CD4-positive, alpha-beta T cell treated with Interleukin-6 for 4 hours (primary cell): Measurements from ENCODE around the gene LIMA1.
A peak's percentile ranks its signal among the peaks of the same experiment; 100 is the strongest.
"Not testable (repeated sequence)": the region's sequence is repeated elsewhere in the genome, so short reads cannot be mapped to it uniquely, and the experiment has no call there.

Source experiments
- DNase-seq: peaks from one replicate; pipeline ENCODE4 v3.0.0-alpha.2; 2020; ENCODE audit warnings: mixed read lengths

Gene LIMA1

GRCh38 chr12:50185301-50185895 is 97.9 kb downstream of the LIMA1 start:
- DNase-seq: no peak

GRCh38 chr12:50184261-50184660 is 99.1 kb downstream of the LIMA1 start:
- DNase-seq: no peak

- no peak for DNase-seq
Observed at GRCh38 chr12:50182461-50182860, 100.9 kb downstream of the LIMA1 start.

GRCh38 chr12:50181691-50182090 is 101.6 kb downstream of the LIMA1 start:
- no peak for DNase-seq

GRCh38 chr12:50175716-50176026 is 107.6 kb downstream of the LIMA1 start:
- DNase-seq: no peak

- peak; percentile 34 for DNase-seq
Observed at GRCh38 chr12:50174971-50175715, 108.2 kb downstream of the LIMA1 start.

GRCh38 chr12:50167049-50167828 is 116.1 kb downstream of the LIMA1 start, which contains the start of gene CERS5:
CERS5 (minus strand) TSS chr12:50167369; CDS start chr12:50167297, 72 bp downstream.
- peak; percentile 99 for DNase-seq

GRCh38 chr12:50166799-50167048 is 116.6 kb downstream of the LIMA1 start:
- DNase-seq: no peak

GRCh38 chr12:50164963-50165362 is 118.4 kb downstream of the LIMA1 start:
- DNase-seq: no peak

GRCh38 chr12:50162230-50162629 is 121.1 kb downstream of the LIMA1 start:
- DNase-seq: no peak

GRCh38 chr12:50160643-50161042 is 122.7 kb downstream of the LIMA1 start:
- DNase-seq: no peak

- no peak for DNase-seq
Observed at GRCh38 chr12:50157259-50157658, 126.1 kb downstream of the LIMA1 start.

GRCh38 chr12:50156641-50157040 is 126.7 kb downstream of the LIMA1 start:
- DNase-seq: no peak

GRCh38 chr12:50154947-50155346 is 128.4 kb downstream of the LIMA1 start:
- DNase-seq: not testable (repeated sequence)

- DNase-seq: no peak
Observed at GRCh38 chr12:50151047-50151687, 132.2 kb downstream of the LIMA1 start.

- no peak for DNase-seq
Observed at GRCh38 chr12:50149311-50149710, 134.0 kb downstream of the LIMA1 start.

- DNase-seq: not testable (repeated sequence)
Observed at GRCh38 chr12:50148011-50148410, 135.3 kb downstream of the LIMA1 start.

GRCh38 chr12:50147281-50147680 is 136.0 kb downstream of the LIMA1 start:
- DNase-seq: no peak

GRCh38 chr12:50145439-50145838 is 137.9 kb downstream of the LIMA1 start:
- DNase-seq: no peak

GRCh38 chr12:50142993-50143392 is 140.3 kb downstream of the LIMA1 start:
- no peak for DNase-seq

- DNase-seq: no peak
Observed at GRCh38 chr12:50132505-50133135, 150.7 kb downstream of the LIMA1 start.

- DNase-seq: no peak
Observed at GRCh38 chr12:50129290-50129689, 154.0 kb downstream of the LIMA1 start.

GRCh38 chr12:50127546-50127945 is 155.8 kb downstream of the LIMA1 start:
- no peak for DNase-seq
